Lung (tissue), 12 donors: ENCODE results near the gene PTRHD1. TPM values are rescaled to one million over a fixed set of nuclear protein-coding genes. Genes with fewer than 3 reads are reported as not detected.
A peak's percentile ranks its signal among the peaks of the same experiment; 100 is the strongest.

Experiments
- ATAC-seq: fragments of 200-7000 bp; cut with Tn5 transposase; one replicate; pipeline ENCODE4 v1.9.1; 2020; ENCODE audit warnings: moderate number of reproducible peaks; ENCODE audit not compliant: insufficient read depth, low FRiP score
- DNase-seq, 3 donors: peaks; one replicate each; pipeline ENCODE4 v3.0.0-alpha.2; 2013 to 2017
- H3K27ac ChIP-seq, 2 donors: one replicate each; pipeline ENCODE4 v1.5.1; 2013; ENCODE audit warnings: mild to moderate bottlenecking in 2 of 2, moderate library complexity in 2 of 2, control low read depth in 1 of 2, inconsistent platforms in 1 of 2, low read depth in 1 of 2, low read length in 1 of 2
- H3K27me3 ChIP-seq, 3 donors: one replicate each; pipeline ENCODE4 v1.5.1; 2013; ENCODE audit warnings: low read length in 2 of 3; ENCODE audit not compliant: control insufficient read depth in 3 of 3, insufficient read depth in 3 of 3
- H3K36me3 ChIP-seq, 4 donors: one replicate each; pipeline ENCODE4 v1.5.1; 2013; ENCODE audit warnings: low read length in 4 of 4, mild to moderate bottlenecking in 1 of 4, moderate library complexity in 1 of 4; ENCODE audit not compliant: control insufficient read depth in 4 of 4, insufficient read depth in 4 of 4
- H3K4me1 ChIP-seq, 5 donors: one replicate each; pipeline ENCODE4 v1.5.1; 2013; ENCODE audit warnings: low read length in 5 of 5, mild to moderate bottlenecking in 2 of 5, moderate library complexity in 1 of 5; ENCODE audit not compliant: control insufficient read depth in 5 of 5, insufficient read depth in 5 of 5
- H3K4me3 ChIP-seq: one replicate; pipeline ENCODE4 v1.5.1; 2013; ENCODE audit warnings: mild to moderate bottlenecking, control low read depth, moderate library complexity
- H3K9ac ChIP-seq, 2 donors: one replicate each; pipeline ENCODE4 v1.5.1; 2013; ENCODE audit warnings: low read length in 2 of 2, control low read depth in 1 of 2; ENCODE audit not compliant: insufficient read depth in 1 of 2
- H3K9me3 ChIP-seq, 4 donors: one replicate each; pipeline ENCODE4 v1.5.1; 2013; ENCODE audit warnings: low read length in 3 of 4, mild to moderate bottlenecking in 1 of 4, moderate library complexity in 1 of 4; ENCODE audit not compliant: control insufficient read depth in 4 of 4, insufficient read depth in 3 of 4
- CTCF ChIP-seq: IDR thresholded peaks from 2 replicates; pipeline ENCODE4 v1.5.1; 2012; ENCODE audit warnings: mild to moderate bottlenecking; ENCODE audit errors: control extremely low read depth, extremely low read depth
- WGBS, 2 donors: extraction: QIAGEN DNeasy Blood & Tissue Kit; methylation state at CpG; one replicate each; pipeline ENCODE4 v1.1.7; 2013; 5-methylcytosine and 5-hydroxymethylcytosine counted together
- polyA plus RNA-seq, 2 donors: library from polyadenylated mRNA; stranded (reverse); fragments of 200-250 nt; gene quantifications; one replicate each; pipeline ENCODE4 v1.2.1, GENCODE V29; 2013
- total RNA-seq, 2 donors: library from RNA; depleted of rRNA in 1 of 2; stranded (reverse); fragments of >200 nt in 1 of 2; gene quantifications; one replicate each; pipeline ENCODE4 v1.2.1, GENCODE V29; 2014 to 2021
- donor health status: control.
- donor health status: control.
- donor health status: Bipolar disorder and iron deficiency.
- donor health status: healthy.
- donor health status: DM: yes; HTN: yes; CAD: no.

Gene PTRHD1
- total and polyA plus RNA-seq, 4 donors: 22.3 to 39.2 (median 32.3) TPM

- H3K36me3 ChIP-seq: peaks cover 4 to 23% (median 14%) of the 10 kb centered on the region in 4 donors
Observed at GRCh38 chr2:24745825-24746224, 47.4 kb downstream of the PTRHD1 start.

GRCh38 chr2:24744356-24744755 is 48.8 kb downstream of the PTRHD1 start:
- no peak overlapping the region for H3K27ac ChIP-seq
- no peak overlapping the region for H3K4me3 ChIP-seq
- 67 to 80% methylated on average over 1 of the region's 1 CpG for WGBS, 2 donors
- H3K27me3 ChIP-seq: no peaks in the 10 kb centered on the region
- H3K9ac ChIP-seq: no peak overlapping the region
- H3K36me3 ChIP-seq: peaks cover 4 to 28% (median 17%) of the 10 kb centered on the region in 4 donors
- ATAC-seq (no peak), DNase-seq (peak in 2 of 3 donors; percentile 83 to 84)
- no peak for TF ChIP-seq CTCF
- no peaks in the 10 kb centered on the region for H3K9me3 ChIP-seq
- peaks cover 0 to 18% (median 3%) of the 10 kb centered on the region in 5 donors for H3K4me1 ChIP-seq

More at GRCh38 chr2:24745825-24746224, 47.4 kb downstream of the PTRHD1 start:
- H3K4me3 ChIP-seq: no peak overlapping the region
- TF ChIP-seq CTCF: no peak
- no peak overlapping the region for H3K27ac ChIP-seq
- no peak for ATAC-seq
- no peaks in the 10 kb centered on the region for H3K27me3 ChIP-seq
- 86 to 90% methylated on average over 2 of the region's 2 CpGs for WGBS, 2 donors
- DNase-seq: no peak
- H3K4me1 ChIP-seq: peaks cover 0 to 18% (median 3%) of the 10 kb centered on the region in 5 donors
- H3K9me3 ChIP-seq: no peaks in the 10 kb centered on the region
- H3K9ac ChIP-seq: no peak overlapping the region

DNA sequence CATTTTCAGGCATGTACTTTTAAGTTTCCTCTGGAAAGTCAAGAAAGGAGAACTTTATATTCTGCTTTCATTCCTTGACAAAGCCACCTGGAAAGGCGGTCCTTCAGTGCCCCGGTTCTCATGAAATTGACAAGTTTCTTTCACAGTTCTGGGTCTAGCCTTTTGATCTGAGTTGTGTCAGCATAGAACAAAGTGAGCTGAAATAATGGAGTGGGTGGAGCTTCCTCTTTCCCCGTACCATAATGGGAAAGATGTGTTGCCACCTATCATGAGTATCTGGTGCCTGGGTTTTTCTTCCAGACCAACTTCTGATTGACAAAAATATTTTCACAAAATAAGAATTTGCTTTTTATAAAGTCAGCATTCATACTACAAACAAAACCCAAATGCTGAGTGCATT is 49.3 kb downstream of the PTRHD1 start:
- no peak overlapping the region for H3K27ac ChIP-seq
- 62 to 67% methylated on average over 3 of the region's 3 CpGs for WGBS, 2 donors
- ATAC-seq: no peak

More for the DNA sequence above, 49.3 kb downstream of the PTRHD1 start:
- H3K9me3 ChIP-seq: no peaks in the 10 kb centered on the region
- peaks cover 0 to 18% (median 3%) of the 10 kb centered on the region in 5 donors for H3K4me1 ChIP-seq
- peaks cover 5 to 28% (median 17%) of the 10 kb centered on the region in 4 donors for H3K36me3 ChIP-seq
- DNase-seq: no peak
- no peak overlapping the region for H3K9ac ChIP-seq
- no peak overlapping the region for H3K4me3 ChIP-seq
- TF ChIP-seq CTCF: no peak
- H3K27me3 ChIP-seq: no peaks in the 10 kb centered on the region
